GM19025 (cell line): ENCODE results near the gene DBF4B.
"Not testable (repeated sequence)": the region's sequence is repeated elsewhere in the genome, so short reads cannot be mapped to it uniquely, and the experiment has no call there.

Source experiments
- ATAC-seq: cut with Tn5 transposase; IDR thresholded peaks from one replicate; pipeline ENCODE4 v1.9.1; 2021; ENCODE audit warnings: mild to moderate bottlenecking, low read depth, moderate library complexity; ENCODE audit not compliant: unreplicated experiment

Gene DBF4B

DNA sequence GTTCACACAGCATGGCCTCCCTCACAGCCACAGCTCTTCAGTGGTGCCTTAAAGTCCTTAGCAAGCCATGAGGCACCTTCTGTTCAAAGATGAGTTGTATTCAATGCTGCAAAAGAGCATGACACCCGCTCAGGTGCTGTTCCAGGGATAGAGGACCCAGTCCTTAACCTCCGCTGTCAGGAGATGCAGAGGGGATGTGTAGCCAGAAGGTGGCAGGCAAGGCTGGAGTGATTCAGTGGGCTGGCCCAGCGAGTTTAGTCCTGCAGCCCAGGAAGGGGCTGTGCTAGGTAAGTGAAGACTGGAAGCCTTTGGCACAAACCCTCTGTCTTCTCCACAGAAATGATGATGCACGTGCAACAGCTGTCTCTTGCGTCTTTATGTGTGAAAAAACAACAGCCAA lies 25.3 kb downstream of the DBF4B start:
- ATAC-seq, result no peak

DNA sequence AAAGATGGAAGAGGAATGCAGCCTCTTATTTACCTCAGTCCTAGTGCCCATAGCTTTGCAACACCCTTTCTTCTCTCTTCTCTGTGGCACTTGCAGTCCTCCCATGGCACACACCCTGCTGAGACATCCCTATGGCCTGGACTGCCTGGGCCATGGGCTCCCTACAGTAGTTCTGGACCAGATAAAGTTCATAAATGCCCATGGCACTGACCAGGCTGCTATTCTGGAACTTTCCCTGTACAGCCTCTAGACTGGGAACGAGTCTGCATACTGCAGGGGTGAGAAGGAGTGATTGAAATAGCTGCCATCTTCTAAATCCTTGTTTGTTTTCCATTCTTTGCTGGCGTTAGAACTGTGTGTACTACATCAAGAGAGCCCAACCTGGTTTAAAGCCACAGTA lies 25.8 kb downstream of the DBF4B start:
- no peak for ATAC-seq

DNA sequence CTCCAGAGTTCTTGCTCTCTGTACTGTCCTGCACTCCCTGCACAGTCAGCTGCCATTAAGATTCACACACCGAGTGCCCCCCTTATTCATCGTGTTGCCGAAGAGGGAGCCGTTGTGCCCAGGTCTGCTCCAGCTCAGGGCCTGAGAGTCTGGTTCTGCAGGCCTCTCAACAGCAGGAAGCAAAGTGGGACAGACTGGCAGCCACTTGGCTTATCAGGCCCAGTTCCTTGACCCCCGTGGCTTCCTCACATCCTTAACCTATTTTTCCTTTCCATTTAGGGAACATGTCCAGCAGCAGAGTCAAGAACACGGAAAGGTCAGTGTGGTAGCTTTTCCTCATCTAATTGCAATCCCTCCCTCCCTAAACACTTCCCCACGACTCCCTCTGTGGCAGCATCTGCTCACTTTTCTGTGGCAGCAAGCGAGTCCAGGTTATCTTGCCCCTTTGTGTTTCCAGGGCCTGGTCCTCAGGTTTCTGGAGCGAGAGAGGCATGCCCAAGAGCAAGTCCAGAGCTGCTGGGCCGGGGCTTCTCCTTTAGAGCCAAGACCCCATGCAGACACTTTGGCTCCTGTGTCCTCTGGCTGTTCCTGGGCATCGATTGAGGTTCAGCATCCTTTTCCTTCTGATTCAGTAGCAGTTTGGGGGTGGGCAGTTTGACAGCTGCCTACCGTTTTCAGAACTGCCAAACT lies 28.2 kb downstream of the DBF4B start:
- no peak for ATAC-seq

DNA sequence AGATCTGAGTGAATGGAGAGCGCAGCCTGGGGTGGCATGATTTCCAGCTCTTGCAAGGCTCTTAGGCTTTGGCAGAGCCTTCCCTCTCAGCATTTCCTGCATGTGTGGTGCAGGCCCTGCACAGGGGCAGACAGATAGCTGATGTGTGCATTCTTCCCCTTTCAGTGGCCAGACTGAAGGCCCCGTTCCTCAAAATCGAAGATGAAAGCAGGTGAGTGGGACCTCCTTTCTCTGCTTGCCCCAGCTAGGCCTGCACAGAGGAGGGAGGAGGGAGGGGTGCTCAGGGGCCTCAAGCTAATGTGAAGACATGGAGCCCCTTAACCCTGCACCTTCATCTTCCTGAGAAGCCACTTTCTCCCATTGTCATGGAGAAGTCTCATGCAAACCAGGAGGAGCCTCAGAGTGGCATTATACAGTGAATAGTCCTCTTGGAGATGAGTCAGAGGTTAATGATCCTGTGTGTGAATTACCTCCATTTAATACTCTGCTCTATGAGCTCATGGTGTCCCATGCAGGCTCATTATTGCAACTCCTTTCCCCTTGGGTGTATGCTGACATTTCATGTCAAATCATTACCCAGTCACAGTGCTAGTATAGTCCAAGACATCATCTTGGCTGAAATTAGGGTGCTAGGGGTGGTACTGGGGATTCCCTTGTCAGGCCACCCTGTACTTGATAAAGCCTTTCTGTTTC lies 29.9 kb downstream of the DBF4B start:
- no peak for ATAC-seq

DNA sequence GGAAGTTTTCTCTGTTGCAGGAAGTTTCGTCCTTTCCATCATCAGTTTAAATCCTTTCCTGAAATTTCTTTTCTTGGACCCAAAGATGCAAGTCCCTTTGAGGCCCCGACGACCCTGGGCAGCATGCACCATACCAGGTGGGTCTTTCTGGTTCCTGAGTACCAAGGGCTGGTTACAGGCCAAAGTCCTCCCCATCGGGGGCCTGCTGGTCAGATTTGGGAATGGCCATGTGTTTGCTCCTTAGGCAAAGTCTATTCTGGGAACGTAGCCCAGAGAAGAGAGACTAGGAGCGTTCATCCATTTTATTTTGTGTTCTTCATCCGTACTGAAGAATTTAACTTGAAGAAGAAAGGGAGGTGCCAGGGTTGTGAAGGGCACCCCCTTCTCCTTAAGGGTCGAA lies 32.9 kb downstream of the DBF4B start:
- ATAC-seq, result no peak

DNA sequence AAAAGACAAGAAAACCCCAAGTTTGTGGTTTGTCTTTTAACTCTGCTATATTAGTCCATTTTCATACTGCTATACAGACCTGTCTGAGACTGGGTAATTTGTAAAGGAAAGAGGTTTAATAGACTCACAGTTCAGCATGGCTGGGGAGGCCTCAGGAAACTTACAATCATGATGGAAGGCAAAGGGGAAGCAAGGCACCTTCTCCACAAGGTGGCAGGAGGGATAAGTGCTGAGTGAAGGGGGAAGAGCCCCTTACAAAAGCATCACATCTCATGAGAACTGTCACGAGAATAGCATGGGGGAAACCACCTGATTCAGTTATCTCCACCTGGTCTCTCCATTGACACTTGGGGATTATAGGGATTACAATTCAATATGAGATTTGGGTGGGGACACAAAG lies 36.8 kb downstream of the DBF4B start:
- no peak for ATAC-seq

DNA sequence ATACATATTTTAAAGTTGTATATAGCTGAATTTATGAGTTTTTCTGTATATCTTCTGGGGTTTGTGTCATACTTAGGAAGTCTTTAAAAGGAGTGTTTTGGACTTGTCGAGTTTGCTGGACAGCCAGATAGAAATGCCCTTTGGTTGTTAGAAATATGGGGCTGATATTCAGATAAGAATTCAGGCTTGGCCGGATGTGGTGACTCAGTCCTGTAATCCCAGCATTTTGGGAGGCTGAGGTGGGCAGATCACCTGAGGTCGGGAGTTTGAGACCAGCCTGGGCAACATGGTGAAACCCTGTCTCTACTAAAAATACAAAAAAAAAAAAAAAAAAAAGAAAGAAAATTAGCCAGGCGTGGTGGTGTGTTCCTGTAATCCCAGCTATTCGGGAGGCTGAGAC lies 37.3 kb downstream of the DBF4B start:
- ATAC-seq, result not testable (repeated sequence)

DNA sequence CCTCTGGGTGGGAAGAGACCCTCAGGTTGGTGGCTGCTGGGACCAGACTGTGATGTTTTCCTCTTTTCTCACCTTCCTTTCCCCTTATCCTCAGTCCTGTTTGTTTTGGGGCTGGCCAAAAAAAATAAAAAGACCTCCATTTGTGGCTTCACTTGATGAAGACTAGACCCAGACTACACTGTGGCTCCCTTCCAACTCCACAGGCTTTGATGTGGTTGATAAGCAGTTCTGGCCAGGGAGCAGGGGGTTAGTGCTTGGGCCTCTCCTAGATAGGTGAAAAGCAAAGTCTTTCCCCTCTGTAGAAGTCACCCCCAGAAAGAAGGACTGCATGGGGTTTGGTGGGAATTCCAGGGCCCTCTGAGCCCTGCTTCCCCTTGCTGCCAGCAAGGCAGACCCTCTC lies 39.1 kb downstream of the DBF4B start:
- no peak for ATAC-seq

DNA sequence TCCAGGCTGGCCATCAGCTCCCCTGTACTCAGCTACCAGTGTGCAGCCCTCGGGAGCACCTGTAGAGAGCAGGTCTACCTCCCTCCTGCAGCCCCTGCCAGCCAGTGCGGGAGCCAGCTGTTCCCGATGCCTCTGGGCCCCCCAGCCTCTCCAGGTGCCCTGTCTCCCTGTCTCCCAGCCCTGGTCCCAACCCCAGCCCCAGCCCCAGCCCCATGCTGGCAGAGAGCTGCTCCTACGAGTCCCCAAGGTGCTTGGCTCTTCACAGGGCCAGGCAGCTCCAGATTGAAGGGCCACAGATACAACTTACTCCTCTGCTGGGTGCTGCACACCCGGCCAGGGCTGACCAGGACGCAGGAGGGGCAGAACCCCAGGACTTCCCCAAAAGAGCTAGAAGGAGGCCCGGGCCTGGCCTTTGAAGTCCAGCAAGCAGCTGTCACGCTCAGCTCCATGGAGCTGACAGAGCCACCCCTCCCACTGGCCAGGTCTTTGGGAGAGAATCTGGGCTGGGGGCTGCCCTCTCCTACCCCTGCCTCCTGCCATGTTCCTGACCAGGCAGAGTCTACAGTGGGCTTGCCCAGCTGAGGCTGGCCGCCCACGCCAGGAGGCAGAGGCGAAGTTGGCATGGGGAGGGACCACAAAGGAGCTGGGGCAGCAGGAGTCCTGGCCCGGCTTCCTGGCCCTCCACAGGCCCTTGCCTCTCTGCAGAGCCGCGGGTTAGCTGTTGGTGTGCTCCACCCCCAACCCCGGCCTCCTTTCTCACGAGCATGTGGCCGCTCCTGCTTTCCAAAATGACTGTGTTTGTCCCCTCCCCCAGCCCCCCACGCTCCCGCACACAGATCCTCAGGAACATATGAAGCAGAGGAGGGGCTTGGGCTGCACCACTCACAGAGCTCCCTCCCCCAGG lies 40.9 kb downstream of the DBF4B start:
- ATAC-seq, result no peak

DNA sequence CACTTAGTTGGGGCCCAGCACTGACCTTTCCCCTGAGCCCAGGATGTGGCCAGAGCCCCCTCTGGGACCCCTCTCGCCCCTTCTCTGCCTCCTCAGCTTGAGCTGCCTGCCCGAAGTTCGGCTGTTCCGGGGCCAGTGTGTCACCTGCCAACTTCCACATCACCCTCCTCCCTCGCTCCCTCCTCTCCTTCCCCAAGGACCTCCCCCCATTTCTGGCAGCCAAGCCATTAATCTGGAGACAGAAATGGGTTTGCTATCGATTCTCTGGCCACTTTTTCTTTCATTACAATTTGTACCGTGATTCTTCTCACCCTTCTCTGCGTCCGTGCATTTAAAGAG lies 41.5 kb downstream of the DBF4B start:
- no peak for ATAC-seq

DNA sequence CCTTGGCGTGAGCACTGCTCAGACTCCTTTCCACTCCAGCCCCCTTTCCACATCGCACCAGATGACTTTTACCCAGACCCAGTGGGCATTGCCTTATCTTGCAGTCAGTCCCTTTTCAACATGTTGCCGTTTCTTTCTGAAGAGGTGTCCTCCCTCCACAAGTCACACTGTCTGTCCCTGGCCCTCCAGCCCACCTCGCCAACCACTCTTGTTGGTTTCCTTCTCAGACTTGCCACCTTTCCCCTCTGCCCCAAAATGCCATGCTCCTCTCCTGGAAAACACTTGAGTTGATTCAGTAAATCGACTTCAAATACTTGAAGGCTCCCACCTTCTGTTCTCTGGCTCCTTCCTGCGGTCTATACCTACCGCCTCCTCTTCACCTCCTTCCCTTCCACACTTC lies 42.9 kb downstream of the DBF4B start:
- no peak for ATAC-seq

DNA sequence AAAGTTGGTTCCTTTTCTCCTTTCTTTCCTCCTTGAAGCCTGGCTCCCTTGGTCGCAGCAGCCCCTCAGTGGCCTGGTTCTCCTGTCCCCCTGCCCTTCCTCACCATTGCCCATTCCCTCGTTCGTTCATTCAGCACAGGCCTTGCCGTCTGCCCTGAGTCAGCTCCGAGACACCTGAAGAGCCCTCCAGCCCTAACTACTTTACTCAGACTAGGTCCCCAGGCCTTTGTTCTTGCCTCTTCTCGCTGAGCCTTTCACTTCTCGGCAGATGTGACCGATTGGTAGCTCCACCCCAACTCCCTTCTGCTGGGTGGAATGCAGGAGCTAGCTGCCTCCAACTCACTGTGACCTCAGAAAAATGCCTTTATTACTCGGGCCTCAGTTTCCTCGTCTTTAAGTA lies 43.3 kb downstream of the DBF4B start:
- ATAC-seq, result no peak

DNA sequence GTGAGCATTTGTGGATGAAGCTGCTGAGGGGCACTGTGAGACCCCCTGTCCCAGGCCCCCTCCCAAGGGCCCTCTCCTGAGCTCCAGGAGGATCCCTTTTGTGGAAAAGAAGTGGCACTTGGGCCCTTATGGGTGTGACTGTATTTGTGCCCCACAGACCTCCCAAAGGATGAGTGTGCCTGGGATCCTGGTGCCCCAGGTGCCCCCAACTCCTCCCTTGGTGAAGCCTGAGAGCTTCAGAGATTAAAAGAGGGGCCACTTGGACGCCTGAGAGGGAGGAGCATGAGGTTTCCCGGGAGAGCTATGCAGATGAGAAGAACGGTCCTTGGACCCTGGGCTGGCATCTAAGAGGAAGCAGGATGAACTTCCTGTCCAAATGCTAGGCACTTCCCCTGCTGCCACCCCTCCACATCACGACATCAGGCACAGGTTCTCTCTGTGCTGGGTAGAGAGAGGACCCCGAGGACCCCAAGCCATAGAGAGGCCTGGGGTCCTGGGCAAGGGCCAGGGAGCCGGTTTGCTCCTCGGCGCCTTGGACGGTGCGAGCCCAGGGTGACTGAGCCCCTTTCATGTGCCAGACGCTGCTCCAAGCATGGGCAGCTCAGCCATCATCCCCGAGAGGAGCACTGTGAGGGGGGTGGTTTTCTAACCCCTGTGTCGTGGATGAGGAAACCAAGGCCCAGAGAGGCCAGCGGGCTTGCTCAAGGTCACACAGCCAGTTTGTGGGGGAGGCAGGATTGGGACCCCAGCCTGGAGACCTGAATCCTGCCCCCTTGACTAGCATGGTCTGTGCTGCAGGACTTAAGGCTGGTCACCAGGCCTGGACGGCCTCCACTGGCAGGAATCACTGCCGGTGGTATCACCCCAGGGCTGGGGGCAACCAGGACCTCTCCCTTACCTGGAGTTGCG lies 44.7 kb downstream of the DBF4B start:
- ATAC-seq, result no peak

DNA sequence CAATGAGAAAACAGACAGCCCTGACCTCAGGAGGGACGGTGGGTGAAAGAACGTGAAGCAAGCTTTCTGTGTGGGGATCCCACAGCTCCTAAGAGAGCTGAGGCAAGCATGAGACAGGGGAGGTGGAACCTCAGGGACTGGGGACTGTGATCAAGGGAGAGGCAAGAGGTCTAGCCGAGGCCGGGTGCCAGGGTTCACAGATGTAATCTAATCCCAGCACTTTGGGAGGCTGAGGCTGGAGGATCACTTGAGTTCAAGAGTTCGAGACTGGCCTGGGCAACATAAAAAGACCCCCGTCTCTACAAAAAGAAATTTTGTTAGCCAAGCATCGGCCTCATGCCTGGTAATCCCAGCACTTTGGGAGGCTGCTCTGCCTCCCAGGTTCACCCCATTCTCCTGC lies 45.8 kb downstream of the DBF4B start:
- no peak for ATAC-seq

DNA sequence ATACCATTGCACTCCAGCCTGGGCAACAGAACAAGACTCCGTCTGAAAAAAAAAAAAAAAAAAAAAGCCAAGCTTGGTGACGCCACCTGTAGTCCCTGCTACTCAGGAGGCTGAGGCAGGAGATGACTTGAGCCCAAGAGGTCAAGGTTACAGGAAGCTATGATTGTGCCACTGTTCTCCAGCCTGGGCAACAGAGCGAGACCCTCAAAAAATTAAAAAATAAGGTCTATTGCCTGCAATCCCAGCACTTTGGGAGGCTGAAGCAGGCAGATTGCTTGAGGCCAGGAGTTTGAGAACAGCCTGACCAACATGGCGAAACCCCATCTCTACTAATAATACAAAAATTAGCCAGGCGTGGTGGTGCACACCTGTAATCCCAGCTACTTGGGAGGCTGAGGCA lies 46.7 kb downstream of the DBF4B start:
- not testable (repeated sequence) for ATAC-seq

DNA sequence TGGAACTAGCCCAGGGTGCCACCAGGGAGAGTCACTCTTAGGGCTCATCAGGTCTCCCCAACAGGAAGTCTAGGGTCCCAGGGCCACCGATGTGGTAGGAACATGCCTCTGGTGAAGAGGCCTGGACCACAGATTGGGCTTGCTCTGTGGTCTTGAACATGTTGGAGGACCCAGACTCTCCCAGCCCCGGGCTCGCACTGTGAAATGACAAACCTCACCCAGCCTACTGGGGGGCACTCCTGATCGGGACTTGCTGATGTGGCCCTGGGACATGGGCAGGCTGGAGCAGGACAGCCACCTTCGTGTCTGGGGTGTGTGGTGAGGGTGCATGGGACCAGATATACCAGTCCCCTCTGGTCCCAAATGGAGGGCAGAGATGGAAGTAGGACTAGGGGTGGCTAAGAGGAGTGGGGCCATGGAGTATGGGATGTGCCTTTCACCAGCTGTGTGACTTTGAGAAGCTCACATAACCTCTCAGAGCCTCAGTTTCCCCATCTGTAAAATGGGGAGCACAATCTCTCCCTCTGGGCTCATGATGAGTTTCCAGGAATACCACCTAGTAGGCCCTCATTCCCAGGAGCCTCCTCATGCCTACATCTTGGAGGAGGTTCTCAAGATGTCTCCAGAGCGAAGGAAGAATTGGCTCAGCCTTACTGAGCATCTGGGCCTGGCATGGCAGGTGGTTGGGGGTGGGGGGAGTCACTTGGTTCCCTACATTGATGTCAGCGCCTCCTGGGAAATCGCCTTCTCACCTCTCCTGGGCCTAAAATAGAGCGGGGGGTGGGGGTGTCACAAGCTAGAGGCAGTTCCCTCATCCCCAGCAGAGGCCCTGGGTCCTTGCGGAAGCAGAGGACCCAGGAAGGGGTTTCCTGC lies 48.8 kb downstream of the DBF4B start:
- no peak for ATAC-seq

DNA sequence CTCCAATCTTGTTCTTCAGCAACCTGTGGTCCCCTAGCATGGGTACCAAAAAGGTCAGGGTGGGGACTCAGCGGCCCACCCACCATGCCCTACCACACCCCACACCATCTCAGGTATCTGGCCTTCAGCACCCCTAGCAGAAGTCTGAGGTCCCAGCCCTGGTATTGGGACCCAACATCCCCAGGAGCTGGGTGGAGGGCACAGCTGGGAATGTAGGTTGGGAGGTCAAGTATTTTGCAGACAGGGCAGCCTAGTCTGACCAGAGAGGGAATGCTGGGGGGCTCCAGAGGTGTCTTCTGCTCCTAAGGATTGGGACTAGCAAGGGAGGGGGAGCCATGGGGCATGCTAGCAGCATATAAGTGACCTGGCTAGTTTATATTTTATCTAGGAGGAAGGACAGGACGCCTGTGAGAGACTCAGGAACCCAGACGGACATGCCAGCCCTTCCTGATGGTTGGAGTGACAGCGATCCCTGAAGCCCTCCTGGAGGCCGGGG lies 49.5 kb downstream of the DBF4B start:
- ATAC-seq, result no peak

DNA sequence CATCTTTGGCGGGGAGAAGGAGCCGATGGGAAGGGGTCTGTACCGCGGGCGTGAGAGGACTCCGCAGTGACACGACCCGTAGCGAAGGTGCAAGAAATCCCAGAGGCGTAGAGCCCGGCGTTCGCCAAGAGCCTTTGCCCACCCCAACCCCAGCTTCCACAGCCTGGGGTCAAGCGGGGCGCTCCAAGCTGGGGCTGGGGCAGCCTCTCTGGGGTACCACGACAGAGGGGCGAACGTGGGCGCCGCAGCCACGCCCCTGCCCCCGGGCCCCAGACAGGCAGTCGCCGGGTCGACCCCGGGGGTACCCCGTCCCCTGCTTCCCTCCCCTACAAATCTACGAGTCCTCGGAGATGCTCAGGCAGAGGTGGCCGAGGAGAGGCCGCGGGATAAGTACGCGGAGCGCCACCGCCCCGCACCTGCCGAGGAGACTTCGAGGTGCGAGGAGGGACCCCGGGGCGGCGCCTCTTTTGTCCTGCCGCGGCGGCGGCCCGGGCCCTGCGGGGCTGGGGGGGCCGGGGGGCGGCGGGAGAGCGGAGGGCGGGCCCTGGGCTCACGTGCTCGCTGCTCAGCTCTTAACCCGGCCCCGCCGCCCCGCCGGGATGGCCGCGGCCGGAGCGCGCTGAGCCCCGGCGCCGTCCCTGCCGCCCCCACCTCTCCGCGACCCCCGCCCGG lies 50.1 kb downstream of the DBF4B start, which contains the start of gene ADAM11:
Gene ADAM11, plus strand, starts transcription at position 575 of the 672 bp plus-strand sequence. CDS start 212 bp downstream, outside the sequence.
- no peak for ATAC-seq
